IPS-15b (cell line): Measurements from ENCODE around the gene LTBR.

Experiments
- H3K27me3 ChIP-seq: one replicate; pipeline ENCODE4 v1.6.1; 2013; ENCODE audit warnings: low read length; ENCODE audit not compliant: control insufficient read depth, insufficient read depth
- H3K36me3 ChIP-seq: one replicate; pipeline ENCODE4 v1.6.1; 2013; ENCODE audit warnings: low read length; ENCODE audit not compliant: control insufficient read depth, insufficient read depth
- H3K4me1 ChIP-seq: one replicate; pipeline ENCODE4 v1.6.1; 2013; ENCODE audit warnings: mild to moderate bottlenecking, low read length; ENCODE audit not compliant: control insufficient read depth, insufficient read depth
- H3K4me3 ChIP-seq: one replicate; pipeline ENCODE4 v1.5.1; 2013; ENCODE audit warnings: low read depth, low read length
- H3K9ac ChIP-seq: one replicate; pipeline ENCODE4 v1.6.1; 2013; ENCODE audit warnings: low read depth, mild to moderate bottlenecking, low read length
- H3K9me3 ChIP-seq: one replicate; pipeline ENCODE4 v1.6.1; 2013; ENCODE audit warnings: mild to moderate bottlenecking, low read length; ENCODE audit not compliant: control insufficient read depth, insufficient read depth

The LTBR gene

DNA sequence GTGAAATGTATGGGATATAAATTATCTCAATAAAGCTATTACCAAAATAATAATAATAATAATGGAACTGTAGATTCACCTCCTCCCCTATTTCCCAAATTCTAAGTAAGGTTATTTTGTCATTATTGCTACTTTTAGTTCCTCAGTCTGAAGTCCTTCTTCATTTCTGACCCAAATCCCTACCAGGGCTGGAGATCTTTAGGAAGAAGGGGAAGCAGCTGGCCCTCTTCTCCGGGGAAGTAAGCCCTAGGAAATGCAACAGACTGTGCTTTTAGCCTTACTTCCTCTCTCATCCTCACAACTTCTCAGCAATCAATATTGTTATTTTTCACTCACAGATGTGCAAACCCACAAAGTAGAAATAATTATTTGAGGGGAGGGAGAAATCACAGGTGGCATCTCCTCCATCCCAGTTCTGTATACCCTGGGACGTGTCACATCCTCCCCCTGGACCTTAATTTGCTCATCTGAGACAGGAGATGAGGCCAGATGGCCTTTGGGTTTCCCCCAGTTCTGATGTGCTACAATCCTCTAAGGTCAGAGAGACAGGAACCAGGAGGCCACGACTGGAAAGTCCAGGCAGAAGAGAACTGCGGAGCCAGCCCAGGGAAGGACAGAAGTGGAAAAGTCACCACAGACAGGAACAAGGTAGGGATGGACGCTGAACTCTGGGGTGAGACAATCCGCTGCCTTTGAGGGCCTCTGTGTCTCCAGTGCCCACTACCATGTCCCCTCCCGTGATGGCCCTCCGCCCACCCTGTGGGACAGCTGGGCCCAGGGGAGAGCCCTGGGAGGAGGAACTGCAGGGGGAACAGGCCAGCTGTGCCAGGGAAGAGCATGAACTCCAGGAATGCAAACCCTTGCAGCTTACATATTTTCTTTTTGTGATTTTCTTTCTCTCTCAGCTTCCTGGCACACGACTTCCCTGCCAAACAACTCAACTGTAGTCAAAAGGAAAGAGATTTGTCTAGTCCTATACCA lies 31.5 kb upstream of the LTBR start:
- no peaks in the 10 kb centered on the region for H3K9me3 ChIP-seq
- H3K27me3 ChIP-seq = no peaks in the 10 kb centered on the region
- no peak overlapping the region for H3K4me3 ChIP-seq
- H3K9ac ChIP-seq = peak overlapping the region; percentile 12
- peaks cover 40% of the 10 kb centered on the region for H3K36me3 ChIP-seq
- no peaks in the 10 kb centered on the region for H3K4me1 ChIP-seq

DNA sequence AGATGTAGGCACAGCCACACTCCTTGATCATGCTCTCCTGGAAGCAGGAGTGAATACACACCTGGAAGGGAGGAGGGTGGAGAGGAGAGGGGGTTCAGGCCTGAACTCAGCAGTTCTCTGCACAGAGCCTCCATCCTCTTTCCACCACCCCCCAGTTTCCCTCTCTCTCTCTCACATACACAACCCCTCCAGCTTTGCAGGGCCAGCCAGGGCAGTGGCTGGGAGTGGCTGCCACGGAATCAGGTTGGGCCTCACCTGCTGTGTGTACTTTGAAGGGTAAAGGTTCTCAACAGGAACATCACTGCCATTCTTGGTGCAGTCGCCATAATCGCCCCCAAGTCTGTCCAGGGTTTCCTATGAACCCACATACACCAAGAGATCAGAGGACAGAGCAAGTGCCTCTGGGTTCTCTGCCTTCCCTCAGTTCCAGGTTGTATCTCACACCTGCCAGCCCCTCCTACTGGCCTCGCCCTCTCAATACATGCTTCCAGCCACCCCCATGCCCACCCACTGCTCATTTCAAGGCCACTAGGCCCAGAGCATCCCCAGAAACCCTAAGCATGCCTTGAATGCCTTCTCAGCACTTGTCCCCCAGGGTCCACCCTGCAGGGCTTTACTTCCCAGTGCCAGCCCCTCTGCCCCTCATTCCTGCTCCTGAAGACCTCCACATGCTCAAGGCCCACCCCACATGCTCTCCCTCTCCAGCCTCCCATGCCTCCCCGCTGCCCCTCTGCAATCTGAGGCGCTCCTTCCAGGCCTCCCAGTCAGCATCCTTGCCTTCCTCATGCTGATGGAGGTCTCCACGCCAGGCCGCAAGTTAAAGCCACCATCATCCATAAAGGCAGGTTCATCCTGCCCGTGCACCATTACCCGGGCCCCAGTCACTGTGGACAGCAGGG lies 29.2 kb upstream of the LTBR start:
- Histone ChIP-seq H3K27me3 (no peaks in the 10 kb centered on the region), H3K9ac (no peak overlapping the region), H3K9me3 (no peaks in the 10 kb centered on the region), H3K36me3 (peaks cover 25% of the 10 kb centered on the region), H3K4me1 (no peaks in the 10 kb centered on the region), H3K4me3 (no peak overlapping the region)

DNA sequence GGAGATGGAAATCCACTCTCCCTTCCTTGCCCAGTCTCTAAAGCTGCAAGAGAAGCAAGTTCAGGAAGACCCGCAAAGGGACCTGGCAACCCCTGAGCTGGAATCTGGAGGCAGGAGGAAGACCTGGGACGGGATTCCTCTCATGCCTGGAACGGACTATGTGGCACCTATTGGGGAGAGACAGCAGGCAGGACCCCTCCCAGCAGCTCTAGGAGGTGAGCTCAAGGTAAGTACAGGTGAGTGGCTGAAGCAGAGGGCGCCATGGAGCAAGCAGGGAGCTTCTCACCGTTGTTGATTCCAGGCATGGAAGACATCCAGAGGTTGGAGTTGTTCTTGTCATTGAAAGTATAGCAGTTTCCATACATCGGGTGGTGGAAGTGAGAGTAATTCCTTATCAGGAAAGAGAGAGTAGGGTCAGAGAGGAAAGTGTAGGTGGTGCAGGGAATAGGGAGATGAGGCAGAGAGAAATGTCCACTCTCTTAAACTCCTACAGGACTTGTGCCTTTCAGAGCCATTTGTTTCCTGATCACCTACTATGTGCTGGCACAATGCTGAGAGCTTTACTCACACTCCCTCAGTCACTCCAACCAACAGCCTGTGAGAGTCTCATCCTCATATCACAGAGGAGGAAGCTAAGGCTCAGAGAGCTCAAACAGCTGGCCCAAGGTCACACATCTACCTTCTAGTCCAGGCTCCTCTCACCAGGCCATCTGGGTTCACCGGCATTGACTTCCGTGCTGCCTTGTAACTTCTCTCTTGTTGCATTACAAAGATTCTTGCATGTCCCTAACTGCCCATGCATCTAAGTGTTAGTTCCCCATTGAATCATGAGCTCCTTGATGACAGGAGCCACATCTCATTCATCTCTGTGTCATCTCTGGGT lies 28.2 kb upstream of the LTBR start:
- Histone ChIP-seq H3K9ac (no peak overlapping the region), H3K9me3 (no peaks in the 10 kb centered on the region), H3K27me3 (no peaks in the 10 kb centered on the region), H3K36me3 (peaks cover 32% of the 10 kb centered on the region), H3K4me3 (no peak overlapping the region), H3K4me1 (no peaks in the 10 kb centered on the region)

DNA sequence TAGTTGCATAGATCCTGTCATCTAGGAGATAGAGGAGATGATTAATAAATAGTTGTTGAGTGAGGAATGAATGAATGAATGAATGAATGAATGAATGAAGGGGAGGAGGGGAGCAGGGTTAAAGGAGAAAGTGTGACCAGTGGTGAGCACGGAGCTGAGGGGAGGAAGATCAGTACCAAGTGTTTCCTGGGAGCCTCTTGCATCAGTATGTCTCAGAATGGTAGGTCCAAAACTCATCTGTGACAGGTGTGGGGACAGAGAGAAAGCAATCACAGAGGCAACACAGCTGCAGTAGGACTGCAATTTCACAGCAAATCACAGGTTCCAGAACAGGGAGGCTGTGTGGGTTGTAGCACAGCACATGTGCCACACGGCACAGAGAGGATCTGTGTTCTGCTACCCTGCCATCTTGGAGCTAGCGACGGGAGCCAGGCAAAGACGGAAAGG lies 27.6 kb upstream of the LTBR start:
- Histone ChIP-seq H3K4me3 (no peak overlapping the region), H3K27me3 (no peaks in the 10 kb centered on the region), H3K4me1 (no peaks in the 10 kb centered on the region), H3K36me3 (peaks cover 33% of the 10 kb centered on the region), H3K9ac (no peak overlapping the region), H3K9me3 (no peaks in the 10 kb centered on the region)

DNA sequence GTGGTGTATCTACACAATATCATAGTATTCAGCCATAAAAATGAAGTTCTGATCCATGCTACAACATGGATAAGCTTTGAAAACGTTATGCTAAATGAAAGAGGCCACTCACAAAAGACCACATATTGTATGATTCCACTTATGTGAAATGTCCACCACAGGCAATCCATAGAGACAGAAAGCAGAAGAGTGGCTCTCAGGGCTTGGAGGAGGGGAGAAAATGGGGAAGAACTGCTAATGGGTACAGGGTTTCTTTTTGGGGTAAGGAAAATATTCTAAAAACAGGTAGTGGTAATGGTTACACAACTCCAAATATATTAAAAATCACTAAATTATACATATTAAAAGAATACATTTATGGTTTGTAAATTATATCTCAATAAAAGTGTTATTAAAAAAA lies 25.1 kb upstream of the LTBR start:
- Histone ChIP-seq H3K4me3 (no peak overlapping the region), H3K9ac (no peak overlapping the region), H3K9me3 (no peaks in the 10 kb centered on the region), H3K36me3 (peaks cover 37% of the 10 kb centered on the region), H3K4me1 (no peaks in the 10 kb centered on the region), H3K27me3 (no peaks in the 10 kb centered on the region)

DNA sequence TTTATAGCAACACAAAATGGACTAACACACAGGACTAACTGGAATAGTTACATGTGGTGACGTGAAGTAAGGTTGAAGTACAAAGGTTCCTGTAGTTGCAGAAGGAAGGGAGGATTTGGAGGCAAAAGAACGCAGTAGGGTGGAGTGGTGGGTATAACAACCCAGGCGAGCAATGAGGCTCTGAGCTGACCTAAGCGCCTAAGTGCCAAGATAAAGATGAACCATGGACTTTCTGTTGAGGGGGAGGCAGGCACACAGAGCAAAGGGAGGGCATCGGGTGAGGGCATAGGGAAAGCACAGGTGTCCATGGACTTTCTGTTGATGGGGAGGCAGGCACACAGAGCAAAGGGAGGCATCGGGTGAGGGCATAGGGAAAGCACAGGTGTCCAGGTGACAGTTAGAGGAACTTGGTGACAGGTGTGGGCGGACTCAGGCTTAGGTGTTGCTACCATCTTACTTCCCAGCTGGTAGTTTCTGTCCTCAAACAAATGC lies 23.8 kb upstream of the LTBR start:
- Histone ChIP-seq H3K4me1 (no peaks in the 10 kb centered on the region), H3K9ac (no peak overlapping the region), H3K9me3 (no peaks in the 10 kb centered on the region), H3K36me3 (peaks cover 28% of the 10 kb centered on the region), H3K4me3 (no peak overlapping the region), H3K27me3 (no peaks in the 10 kb centered on the region)

DNA sequence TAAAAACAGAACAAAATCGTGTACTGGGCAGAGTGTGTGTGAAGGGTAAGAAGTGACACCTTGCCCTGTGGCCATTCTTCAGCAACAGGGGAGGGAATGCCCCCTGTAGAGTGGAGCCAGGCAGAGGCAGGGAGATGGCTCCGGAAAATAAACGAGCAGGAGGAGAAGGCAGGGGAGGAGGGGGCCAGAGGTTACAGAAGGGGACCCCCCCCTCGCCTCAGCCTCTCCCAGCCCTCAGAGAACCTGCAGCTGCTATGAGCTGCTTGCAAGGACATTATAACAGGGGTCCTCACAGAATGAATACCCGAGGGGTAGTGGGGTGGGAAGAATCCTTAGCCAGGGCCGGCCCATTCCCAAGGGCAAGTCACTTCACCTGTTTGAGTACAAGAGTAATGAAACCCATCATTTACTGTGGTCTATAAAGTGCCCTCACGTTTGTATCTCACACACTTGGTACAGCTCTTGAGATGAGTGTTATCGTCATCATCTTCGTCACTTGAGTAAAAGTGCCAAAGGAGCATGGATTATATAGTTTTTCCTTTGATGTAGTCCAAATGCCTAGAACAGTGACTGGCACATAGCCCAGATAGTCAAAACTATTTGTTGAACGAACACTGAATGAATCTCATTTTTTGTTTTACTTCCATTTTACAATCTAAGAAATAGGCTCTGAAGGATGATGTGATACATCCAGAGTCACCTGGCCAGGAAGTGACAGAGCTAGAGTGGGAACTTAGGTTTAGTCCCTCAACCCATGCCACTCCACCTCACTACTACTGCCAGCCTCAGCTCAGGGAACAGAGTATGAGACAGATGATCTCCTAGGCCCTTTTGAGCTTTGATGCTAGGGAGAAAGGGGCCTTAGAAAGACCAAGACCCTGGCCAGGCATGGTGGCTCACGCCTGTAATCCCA lies 23.1 kb upstream of the LTBR start:
- H3K27me3 ChIP-seq = no peaks in the 10 kb centered on the region
- peaks cover 27% of the 10 kb centered on the region for H3K36me3 ChIP-seq
- no peak overlapping the region for H3K4me3 ChIP-seq
- no peak overlapping the region for H3K9ac ChIP-seq
- H3K9me3 ChIP-seq = no peaks in the 10 kb centered on the region
- no peaks in the 10 kb centered on the region for H3K4me1 ChIP-seq

DNA sequence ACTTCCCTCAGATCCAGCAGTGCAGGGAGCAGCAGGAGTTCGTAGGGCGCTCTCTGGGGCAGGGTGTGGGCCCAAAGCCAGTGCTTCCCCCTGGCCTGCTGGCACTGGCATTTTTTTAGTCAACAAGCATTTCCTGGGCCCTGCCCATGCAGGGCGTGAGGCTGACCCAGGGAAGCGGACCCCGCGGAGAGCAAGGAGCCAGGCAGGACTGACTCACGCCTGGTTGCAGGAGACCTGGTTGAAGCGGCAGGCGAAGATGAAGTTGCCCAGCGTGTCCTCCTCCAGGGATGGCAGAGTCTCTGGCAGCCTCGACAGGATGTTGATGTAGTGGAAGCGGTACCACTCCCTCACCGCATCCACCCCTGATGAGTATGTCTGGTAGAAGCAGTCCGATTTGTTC lies 22.1 kb upstream of the LTBR start:
- no peaks in the 10 kb centered on the region for H3K4me1 ChIP-seq
- H3K36me3 ChIP-seq = peaks cover 26% of the 10 kb centered on the region
- no peak overlapping the region for H3K9ac ChIP-seq
- no peaks in the 10 kb centered on the region for H3K27me3 ChIP-seq
- H3K4me3 ChIP-seq = no peak overlapping the region
- no peaks in the 10 kb centered on the region for H3K9me3 ChIP-seq

DNA sequence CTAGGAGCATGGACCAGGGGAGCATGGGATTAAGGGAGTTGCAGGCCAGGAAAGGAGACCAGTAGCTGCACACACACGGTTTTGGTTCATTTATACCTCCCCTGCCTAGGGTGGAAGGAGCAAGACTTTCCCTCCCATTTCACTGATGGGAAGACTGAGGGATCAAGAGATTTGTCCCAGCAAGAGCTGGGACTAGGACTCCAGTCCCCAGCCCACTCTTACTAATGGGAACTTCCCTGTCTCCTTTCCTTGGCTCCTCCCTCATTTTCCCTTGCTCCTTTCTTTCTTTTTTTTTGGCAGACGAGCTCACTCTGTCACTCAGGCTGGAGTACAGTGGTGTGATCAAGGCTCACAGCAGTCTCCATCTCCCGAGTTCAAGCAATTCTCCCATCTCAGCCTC lies 21.6 kb upstream of the LTBR start:
- no peaks in the 10 kb centered on the region for H3K4me1 ChIP-seq
- no peak overlapping the region for H3K9ac ChIP-seq
- H3K27me3 ChIP-seq = no peaks in the 10 kb centered on the region
- no peaks in the 10 kb centered on the region for H3K9me3 ChIP-seq
- peaks cover 25% of the 10 kb centered on the region for H3K36me3 ChIP-seq
- no peak overlapping the region for H3K4me3 ChIP-seq

DNA sequence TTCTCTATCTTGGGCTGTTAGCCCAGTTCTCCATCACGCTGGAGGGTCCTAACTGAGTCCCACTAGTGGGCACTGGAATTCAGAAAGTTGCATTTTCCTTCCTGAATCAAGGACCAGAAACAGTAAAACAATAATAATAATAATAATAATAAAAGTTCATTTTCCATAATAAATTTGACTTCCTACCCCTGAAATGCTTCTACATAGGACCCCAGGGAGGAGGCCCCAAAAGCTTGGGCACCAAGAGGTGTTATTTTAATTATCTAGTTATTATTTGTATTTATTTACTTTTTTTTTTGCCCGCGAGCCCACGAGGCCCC lies 21.0 kb upstream of the LTBR start:
- Histone ChIP-seq H3K27me3 (no peaks in the 10 kb centered on the region), H3K9ac (no peak overlapping the region), H3K4me3 (no peak overlapping the region), H3K4me1 (peaks cover 3% of the 10 kb centered on the region), H3K9me3 (no peaks in the 10 kb centered on the region), H3K36me3 (peaks cover 25% of the 10 kb centered on the region)
